GM19238 (cell line): Measurements from ENCODE around the gene SLA2.
"Not testable (repeated sequence)": the region's sequence is repeated elsewhere in the genome, so short reads cannot be mapped to it uniquely, and the experiment has no call there.

ENCODE experiments used
- DNase-seq: peaks from one replicate; pipeline ENCODE4 v3.0.0; 2011; ENCODE audit warnings: low spot score; ENCODE audit not compliant: insufficient read length

SLA2 gene, protein sequence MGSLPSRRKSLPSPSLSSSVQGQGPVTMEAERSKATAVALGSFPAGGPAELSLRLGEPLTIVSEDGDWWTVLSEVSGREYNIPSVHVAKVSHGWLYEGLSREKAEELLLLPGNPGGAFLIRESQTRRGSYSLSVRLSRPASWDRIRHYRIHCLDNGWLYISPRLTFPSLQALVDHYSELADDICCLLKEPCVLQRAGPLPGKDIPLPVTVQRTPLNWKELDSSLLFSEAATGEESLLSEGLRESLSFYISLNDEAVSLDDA

DNA sequence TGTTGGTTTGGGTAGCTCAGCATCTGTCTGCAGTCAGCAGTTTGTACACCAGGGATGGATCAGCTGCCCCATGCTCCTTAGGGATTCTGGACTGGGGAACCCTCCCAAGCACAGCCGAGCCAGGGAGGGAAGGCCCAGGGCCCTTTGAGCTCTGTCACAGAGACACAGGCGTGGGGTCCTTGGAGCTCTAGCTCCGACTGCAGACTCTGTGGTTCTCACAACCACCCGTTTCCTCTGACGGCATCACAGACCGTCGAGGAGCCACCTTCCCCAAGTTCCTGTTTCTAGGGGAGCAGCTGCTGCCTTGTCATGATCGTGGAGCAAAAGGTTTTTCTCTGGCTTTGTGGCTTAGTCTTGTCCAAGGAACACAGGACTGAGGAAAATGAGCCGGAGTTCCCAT, at the start of gene SLA2:
TSS of gene SLA2 (minus strand) at position 199 of the 400 bp plus-strand sequence. CDS start 4,861 bp downstream, outside the sequence.
- peak; percentile 56 for DNase-seq

DNA sequence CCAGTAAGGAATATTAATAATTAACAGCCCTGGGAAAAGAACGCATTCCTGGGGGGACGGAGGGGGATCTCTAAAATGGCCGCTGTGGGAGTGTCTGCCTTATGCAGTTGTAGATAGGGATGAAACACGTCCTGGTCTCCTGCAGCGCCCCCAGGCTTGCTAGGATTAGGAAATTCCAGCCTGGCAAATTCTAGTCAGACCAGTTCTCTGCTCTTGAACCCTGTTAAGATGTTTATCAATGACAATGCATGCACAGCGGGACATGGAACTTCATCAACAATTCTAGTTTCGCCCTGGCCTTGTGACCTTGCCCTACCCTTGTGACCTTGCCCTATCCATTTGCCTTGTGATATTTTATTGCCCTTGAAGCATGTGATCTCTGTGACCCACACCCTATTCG, 49.5 kb upstream of the SLA2 start:
- not testable (repeated sequence) for DNase-seq

DNA sequence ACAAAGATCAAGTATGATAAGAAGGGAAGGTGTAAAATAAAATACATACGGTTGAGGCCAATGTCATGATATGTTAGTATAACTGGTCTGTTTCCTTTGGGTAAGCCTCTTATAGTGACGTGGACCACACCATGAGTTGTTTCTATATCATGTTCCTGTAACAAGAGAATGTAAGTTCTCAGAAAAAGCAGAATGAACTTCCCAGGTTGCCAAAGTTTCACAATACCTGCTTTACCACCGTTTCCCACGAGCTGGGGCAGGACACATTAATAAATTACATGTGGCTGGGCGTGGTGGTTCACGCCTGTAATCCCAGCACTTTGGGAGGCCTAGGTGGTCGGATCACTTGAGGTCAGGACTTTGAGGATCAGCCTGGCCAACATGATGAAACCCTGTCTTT, 42.6 kb upstream of the SLA2 start:
- no peak for DNase-seq

DNA sequence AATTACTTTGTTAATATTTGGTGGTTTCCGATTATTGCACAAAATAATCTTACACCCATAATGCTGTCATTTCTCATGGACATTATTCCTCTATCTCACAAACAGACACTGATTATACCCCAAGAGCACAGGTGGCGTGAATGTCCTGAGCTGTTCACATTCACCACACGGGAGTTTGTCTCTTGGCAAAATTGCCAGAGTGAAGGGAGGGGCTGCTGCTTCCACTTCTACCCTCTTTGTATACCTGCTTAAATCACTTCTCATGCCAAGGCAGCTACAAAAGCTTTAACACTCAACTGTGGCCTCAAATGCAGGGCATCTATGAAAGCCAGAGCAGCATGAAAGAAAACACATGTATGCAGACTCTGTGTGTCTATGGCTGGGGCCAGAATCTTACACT, 41.9 kb upstream of the SLA2 start:
- DNase-seq = no peak

DNA sequence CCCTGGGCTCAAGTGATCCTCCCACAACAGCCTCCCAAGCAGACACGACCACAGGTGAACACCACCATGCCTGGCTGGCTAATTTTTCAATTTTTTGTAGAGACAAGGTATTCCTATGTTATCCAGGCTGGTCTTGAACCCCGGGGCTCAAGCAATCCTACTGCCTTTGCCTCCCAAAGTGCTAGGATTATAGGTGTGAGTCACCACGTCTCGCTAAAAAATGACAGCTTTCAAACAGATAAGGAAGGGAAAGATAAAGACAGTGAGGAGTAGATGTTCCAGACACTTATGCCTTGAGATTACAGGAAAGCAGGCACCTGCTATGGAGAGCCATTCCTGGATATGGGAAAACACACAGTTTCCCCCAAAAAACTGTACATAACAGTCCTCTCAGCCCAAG, 40.9 kb upstream of the SLA2 start:
- no peak for DNase-seq

DNA sequence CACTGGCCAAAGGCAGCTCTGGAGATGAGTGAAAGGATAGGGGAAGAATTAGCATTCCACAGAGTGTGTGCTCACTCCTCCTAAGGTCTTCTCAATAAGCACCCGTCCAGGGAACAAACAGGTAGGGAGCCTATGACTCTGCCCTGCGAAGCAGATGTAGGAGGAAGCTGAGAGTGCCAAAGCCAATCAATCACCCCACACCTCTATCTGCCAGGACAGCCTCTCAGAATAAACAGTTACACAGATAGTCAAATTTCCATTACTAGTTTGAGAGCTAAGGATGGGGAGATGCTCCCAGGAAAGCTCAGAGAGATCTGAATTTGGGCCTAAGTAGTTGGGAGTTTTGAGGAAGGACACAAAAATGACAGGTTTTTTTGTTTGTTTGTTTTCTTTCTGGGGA, 40.5 kb upstream of the SLA2 start:
- DNase-seq = no peak

DNA sequence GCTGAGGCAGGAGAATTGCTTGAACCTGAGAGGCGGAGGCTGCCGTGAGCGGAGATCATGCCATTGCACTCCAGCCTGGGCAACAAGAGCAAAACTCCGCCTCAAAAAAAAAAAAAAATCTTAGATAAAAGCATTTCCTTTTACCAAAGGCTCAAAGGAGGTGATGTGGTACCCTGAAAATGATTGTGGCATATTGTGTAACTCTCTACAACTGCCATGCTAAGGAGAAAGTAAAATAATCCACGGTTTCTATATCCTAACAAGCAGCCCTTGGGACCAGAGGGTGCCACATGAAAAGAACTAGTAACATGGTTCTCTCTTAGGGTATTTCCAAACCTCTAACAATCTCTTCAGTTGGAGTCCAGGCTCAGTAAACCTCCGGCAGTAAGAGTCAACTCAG, 38.8 kb upstream of the SLA2 start:
- no peak for DNase-seq

DNA sequence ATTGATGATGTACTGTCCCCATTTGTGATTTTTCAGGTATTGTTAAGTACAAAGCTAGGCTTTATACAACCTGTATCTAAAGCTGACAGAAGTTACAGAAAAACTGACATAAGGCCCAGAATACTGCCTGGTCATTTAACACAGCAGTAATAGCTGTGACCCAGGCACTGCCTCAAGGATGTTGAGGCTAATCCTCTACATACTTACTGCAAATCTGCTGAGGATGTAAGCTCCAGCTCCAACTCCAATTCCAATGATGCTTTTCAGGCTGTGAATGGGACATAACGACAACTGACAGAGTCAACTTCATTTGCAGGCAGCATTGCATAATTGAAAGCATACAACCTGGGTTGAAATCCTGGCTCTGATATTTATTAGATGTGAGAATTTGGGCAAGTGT, 36.3 kb upstream of the SLA2 start:
- DNase-seq = no peak

DNA sequence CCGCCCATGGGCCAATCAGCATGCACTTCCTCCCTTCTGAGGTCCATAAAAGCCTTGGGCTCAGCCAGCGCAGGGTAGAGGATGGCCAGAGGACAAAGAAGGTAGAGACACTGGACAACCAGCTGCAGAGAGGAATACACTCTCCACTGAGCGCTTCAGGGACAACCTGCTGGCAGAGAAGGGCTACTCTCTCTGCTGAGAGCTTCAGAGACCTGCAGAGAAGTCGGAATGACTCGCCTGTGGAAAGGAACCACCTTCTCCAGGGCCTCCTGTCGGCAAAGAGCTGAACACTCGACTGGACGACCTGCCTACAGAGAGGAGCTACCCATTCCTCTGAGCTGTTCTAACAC, 31.4 kb upstream of the SLA2 start:
- no peak for DNase-seq

DNA sequence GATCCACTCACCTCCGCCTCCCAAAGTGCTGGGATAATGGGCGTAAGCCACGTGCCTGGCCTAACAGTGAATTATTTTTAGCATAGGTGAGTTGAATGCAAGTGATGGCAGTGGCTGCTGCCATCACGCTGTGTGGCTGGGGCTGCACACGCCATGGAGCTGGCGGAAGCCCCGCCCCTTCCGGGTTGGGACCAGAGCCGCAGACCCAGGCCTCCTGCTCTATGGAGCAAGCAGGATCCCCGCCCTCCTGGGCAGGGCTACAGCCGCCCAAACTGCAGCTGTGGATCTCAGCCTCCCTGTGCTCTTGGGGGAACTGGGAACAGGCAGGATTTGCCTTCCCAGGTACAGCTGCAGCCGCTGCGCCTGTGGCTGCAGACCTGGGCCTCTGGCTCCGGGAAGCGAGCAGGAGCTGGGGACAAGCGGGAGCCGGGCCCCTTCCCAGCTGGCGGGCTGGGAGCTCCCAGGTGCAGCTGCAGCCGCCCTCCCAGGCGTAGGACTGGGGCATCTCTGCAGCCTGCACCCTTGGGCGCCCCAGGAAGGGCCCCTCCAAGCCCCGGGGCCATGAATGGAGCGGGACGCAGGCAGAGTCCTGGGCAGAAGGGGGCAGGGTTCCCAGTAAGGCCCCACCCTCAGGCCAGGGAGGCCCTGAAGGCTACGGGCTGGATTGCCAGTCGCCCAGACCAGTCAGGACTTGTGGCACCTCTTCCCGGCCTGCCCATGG, 30.9 kb upstream of the SLA2 start:
- no peak for DNase-seq

DNA sequence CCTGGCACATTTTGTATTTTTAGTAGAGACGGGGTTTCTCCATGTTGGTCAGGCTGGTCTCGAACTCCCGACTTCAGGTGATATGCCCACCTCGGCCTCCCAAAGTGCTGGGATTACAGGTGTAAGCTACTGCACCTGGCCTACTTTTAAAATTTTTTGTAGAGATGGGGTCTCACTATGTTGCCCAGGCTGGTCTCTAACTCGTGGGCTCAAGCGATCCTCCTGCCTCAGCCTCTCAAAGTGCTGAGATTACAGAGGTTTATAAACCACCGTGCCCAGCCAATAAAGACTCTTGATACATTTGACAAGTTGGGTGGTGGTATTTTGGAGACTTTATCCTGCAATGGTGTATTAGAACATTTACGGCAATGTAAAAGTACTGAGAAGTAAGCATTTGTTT, 29.5 kb upstream of the SLA2 start:
- DNase-seq = not testable (repeated sequence)

DNA sequence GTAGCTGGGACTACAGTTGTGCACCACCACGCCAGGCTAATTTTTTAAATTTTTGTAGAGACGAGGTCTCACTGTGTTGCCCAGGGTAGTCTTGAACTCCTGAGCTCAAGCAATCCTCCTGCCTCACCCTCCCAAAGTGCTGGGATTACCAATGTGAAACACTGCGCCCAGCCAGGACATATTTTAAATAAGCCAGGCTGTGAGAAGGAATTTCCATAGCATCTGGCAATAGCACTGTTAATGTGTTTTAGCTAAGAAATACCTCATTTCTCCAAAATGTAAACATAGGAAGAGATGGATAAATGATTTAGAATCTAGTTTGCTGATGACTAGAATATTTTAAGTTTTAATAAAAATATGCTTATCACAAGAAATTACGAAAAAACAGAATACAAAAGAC, 27.0 kb upstream of the SLA2 start:
- no peak for DNase-seq

DNA sequence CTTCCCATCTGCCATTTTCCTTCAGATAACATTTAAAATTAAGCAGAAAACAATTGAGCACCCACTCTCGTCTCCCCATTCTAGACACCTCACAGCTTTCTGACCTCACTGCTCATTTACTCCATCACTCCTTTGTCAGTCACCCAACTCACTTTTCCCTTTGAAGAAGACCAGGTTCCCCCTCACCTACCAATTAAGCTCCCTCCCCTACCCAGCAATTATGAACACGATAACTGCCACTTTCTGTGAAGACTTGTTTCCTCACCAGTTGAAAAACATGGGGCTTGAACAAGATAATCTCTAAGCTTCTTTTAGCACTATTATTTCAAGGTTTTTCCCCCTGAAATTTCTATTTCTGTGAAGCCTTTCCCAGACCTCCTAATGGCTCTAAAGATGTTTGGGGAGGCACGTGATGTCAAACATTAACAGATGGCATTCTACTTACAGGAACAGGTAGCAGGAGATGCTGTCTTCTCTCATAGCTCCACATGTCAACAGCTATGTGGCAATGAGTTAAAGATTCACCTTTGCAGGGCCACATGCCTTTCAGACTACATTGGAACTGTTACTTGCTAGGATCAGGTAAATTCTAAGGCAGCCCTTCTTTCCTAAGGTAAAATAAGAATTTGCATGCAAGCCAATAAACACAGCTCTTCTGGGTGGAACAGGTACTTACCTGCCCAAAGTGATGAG, 24.8 kb upstream of the SLA2 start:
- no peak for DNase-seq

DNA sequence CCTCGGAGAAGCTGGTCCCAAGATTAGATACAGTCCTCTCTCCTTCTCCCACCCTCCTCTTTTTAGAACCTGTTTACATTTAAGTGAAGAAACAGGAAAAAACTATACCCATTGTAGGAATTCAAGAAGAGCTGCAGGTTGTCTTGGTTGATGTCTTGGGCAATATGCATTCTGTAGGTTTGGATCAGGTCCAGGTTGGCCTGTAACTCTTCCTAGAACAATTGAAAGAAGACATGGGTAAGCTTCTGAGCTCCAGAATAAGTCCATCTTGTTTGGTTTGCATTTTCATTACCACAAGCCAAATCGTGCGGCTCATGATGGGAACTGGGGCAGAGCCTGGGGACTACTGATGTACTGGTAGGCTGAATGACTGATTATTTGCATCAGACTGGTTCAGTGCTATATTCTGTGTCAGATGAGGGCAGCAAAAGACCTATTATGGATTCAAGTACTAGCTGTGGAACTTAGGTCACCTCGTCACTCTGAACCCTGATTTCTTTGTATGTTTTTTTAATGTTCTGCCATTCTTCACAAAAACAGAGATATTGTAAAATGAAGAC, 20.3 kb upstream of the SLA2 start:
- DNase-seq = no peak

DNA sequence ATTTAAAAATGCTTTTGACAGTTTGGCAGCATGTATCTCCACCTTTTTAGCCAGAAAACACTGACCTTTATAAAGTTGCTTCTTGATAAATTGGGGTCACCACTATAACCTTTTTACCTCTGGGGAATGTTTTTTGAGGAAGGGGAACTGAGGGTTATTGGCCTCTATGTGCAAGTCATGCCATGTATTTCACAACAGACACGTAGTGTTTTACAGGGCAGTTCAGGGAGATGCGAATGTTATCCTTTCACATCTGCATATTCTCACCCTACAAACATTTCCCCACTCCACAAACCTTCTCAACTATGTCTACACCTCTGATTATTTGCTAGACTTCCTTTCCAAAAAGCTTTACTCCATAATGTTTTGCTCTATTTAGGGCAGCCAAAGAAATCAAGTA, 17.0 kb upstream of the SLA2 start:
- DNase-seq = no peak

DNA sequence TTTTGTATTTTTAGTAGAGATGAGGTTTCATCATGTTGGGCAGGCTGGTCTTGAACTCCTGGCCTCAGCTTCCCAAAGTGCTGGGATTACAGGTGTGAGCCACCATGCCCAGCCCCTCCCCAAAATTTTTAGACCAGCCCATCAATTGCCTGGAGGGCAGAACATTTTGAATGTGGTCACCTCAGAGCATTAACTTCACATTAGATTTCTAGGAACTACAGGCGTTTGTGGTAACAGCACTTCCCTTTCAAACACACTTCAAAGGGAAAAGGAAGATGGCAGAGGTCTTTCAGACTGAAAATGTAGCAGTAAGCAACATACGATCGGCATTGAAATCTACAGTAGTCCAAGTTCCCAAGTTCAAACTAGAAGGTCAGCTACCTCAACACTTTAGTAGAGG, 12.3 kb upstream of the SLA2 start:
- DNase-seq = no peak

DNA sequence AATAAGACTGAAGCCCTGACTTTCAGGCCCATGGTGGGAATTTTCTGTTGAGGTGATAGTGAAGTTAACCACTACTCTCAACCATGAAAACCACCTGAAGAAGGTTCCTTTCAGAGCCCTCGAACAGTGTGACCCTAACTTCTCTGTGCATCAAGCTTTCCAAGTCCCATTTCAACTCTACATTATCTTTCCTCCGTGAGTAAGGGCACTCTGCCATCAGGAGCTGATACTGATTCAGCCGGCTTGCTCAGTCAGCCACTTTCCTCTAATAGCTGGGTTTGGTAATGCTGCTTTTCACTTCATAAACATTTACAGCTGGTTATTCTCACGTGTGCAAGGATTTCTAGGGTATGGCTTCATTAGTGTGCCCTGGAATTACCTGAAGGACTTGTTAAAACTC, 10.7 kb upstream of the SLA2 start:
- DNase-seq = no peak

DNA sequence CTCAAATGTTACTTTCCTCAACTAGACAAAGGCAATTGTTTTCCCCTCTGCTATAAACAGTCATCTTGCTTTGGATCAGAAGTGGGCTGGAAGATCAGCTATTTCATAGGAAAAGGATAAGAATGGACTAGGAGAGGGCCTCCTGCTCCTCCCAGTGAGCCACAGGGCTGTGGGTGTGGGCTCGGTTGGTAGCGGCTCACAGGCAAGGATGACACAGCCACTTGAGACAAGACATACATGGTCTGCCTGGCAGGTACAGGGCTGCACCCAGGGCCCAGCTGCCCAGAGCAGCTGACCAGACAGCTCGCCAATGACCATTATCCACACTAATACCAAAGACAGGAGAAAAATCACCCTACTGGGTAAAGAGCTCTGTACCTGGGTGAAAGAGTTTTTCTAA, 9.0 kb upstream of the SLA2 start:
- DNase-seq = no peak

DNA sequence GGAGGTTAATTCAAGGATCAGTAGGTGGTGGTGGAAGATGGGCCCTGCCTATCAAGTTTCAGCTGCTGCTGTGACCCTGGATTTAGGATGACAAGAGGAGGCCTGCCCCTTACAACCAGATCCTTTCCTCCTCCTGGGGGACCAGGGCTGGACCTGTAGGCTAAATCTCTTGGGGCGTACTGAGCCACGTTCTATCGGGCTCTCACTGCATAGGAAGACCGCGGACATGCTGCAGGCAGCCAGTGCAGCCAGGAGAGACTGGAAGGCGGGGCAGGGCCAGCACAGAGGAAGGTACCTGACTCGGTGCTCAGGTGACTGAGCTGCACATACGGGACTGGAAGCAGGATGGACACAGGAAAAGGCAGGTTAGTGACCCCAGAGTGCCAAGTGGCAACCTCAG, 8.5 kb upstream of the SLA2 start:
- no peak for DNase-seq

DNA sequence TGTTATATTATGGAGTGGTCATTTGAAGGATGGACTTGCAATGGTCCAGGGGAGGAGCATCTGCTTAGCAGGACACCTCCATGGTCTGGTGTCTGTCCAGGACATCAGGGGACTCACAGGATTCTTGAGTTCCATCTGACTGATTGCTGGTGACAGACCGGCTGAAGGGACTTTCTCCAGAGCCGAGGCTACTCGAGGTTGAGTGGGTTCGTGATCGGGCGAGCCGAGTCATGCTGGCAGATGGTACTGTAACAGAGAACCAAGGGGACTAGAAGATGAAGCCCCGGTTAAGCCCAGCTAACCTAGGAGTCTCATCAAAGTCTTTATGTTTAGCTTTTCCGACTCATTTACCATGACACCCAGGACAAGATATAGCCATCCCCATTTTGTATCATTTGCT, 7.5 kb upstream of the SLA2 start:
- no peak for DNase-seq

DNA sequence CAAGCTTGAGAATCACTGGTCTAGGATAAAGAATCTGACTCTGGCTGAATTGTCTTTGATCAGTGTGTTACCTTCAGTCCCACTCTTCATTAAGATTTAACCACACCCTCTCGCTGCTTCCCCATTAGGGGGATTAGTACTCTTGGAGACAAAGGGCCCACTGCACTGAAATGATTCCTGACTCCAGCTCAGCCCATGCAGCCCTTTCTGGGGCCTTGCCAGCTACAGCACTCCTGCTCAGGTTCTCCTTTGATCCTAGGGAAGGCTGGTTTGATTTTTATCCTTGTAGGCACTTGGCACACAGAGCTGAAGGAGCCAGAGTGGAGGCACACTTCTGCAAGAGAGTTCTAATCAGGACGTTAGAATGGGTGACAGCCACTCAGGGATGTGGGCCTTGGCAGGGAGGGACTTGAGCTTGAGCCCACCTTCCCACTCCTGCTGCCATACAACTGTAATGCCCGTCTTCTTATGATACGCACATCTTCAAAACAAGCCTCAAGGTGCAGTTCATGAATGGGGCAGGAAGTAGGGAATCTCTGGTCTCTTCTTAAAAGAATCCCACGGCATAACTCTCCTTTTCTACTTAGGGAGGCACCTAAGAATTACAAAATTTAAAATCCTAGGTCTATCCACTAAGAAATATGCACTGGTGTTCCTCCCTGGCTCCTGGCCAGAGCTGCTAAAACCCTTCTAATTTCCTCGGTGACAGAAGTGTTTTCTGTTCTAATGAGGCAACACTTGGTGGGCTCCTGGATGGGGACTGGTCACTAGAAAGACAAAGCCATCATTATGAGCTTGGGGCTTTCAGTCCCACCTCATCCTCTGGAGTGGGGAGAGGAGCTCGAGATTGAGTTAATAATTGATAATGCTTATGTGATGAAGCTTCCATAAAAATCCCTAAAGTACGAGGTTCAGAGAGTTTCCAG, 1.5 kb upstream of the SLA2 start:
- no peak for DNase-seq
